WTC11 (cell line): ENCODE measurements around the gene OSBPL9. TPM values are rescaled to one million over a fixed set of nuclear protein-coding genes. Genes with fewer than 3 reads are reported as not detected.
A peak's percentile ranks its signal among the peaks of the same experiment; 100 is the strongest.

ENCODE experiments used
- ATAC-seq: fragments of 200-7000 bp; cut with Tn5 transposase; 2 replicates; pipeline ENCODE4 v1.10.0; 2021; ENCODE audit warnings: mild to moderate bottlenecking, moderate library complexity
- CTCF ChIA-PET: fragments of 300-600 bp; sonication (Branson Sonifier 250); formaldehyde crosslinking; loops from one replicate; lab custom pipeline; 2021; ENCODE audit warnings: antibody characterized with exemption; lab: Charles Lee
- POLR2A ChIA-PET: fragments of 350-600 bp; sonication (Branson Sonifier 250); formaldehyde crosslinking; loops from one replicate; lab custom pipeline; 2021; ENCODE audit warnings: antibody characterized with exemption; lab: Charles Lee
- DNase-seq: peaks from one replicate; pipeline ENCODE4 v3.0.0; 2021; ENCODE audit warnings: low spot score
- H3K27ac Mint-ChIP-seq: 2 replicates; pipeline ENCODE4 v1.8.0; 2021; ENCODE audit warnings: mixed read lengths
- H3K27me3 Mint-ChIP-seq: 2 replicates; pipeline ENCODE4 v1.8.0; 2021; ENCODE audit warnings: low read depth, mild to moderate bottlenecking, moderate library complexity, mixed read lengths
- H3K36me3 Mint-ChIP-seq: 2 replicates; pipeline ENCODE4 v1.8.0; 2021; ENCODE audit warnings: mixed read lengths
- H3K4me1 Mint-ChIP-seq: 2 replicates; pipeline ENCODE4 v1.8.0; 2022; ENCODE audit warnings: mixed read lengths
- H3K4me3 Mint-ChIP-seq: 2 replicates; pipeline ENCODE4 v1.8.0; 2021; ENCODE audit warnings: mild to moderate bottlenecking, moderate library complexity, mixed read lengths
- H3K9me3 Mint-ChIP-seq: 2 replicates; pipeline ENCODE4 v1.8.0; 2021; ENCODE audit warnings: mixed read lengths
- CREM ChIP-seq: sonication (generic); formaldehyde crosslinking; IDR thresholded peaks from 2 replicates; pipeline ENCODE4 v1.8.1; 2022; ENCODE audit warnings: mild to moderate bottlenecking, missing genetic modification reagents, moderate library complexity
- ETV6 ChIP-seq: sonication (generic); formaldehyde crosslinking; IDR thresholded peaks from 2 replicates; pipeline ENCODE4 v1.8.1; 2022; ENCODE audit warnings: mild to moderate bottlenecking, missing genetic modification reagents
- GABPB1 ChIP-seq: sonication (generic); formaldehyde crosslinking; IDR thresholded peaks from 2 replicates; pipeline ENCODE4 v1.8.1; 2023; ENCODE audit warnings: mild to moderate bottlenecking, missing genetic modification reagents
- IRF2 ChIP-seq: sonication (generic); formaldehyde crosslinking; IDR thresholded peaks from 2 replicates; pipeline ENCODE4 v1.8.0; 2022; ENCODE audit warnings: low read depth, missing genetic modification reagents, borderline replicate concordance
- NR2C2 ChIP-seq: sonication (generic); formaldehyde crosslinking; IDR thresholded peaks from 2 replicates; pipeline ENCODE4 v1.8.0; 2022; ENCODE audit warnings: mild to moderate bottlenecking, missing genetic modification reagents
- OVOL2 ChIP-seq: fragments of 250-450 bp; sonication (Bioruptor Pico); IDR thresholded peaks from 2 replicates; pipeline ENCODE4 v1.9.0; 2021; ENCODE audit warnings: mild to moderate bottlenecking, borderline replicate concordance
- PRRX2 ChIP-seq: fragments of 250-450 bp; sonication (Bioruptor Pico); IDR thresholded peaks from 2 replicates; pipeline ENCODE4 v1.8.0; 2021; ENCODE audit warnings: mild to moderate bottlenecking
- RELA ChIP-seq: sonication (generic); formaldehyde crosslinking; IDR thresholded peaks from 2 replicates; pipeline ENCODE4 v1.8.1; 2022; ENCODE audit warnings: missing genetic modification reagents, mild to moderate bottlenecking, borderline replicate concordance
- SMAD4 ChIP-seq: sonication (generic); formaldehyde crosslinking; IDR thresholded peaks from 2 replicates; pipeline ENCODE4 v1.8.0; 2022; ENCODE audit warnings: mild to moderate bottlenecking, missing genetic modification reagents
- SOX15 ChIP-seq: fragments of 250-450 bp; sonication (Bioruptor Pico); IDR thresholded peaks from 2 replicates; pipeline ENCODE4 v1.9.0; 2021; ENCODE audit warnings: mild to moderate bottlenecking
- USF2 ChIP-seq: sonication (generic); formaldehyde crosslinking; IDR thresholded peaks from 2 replicates; pipeline ENCODE4 v1.8.1; 2023; ENCODE audit warnings: mild to moderate bottlenecking, missing genetic modification reagents, moderate library complexity
- ZBTB21 ChIP-seq: sonication (generic); formaldehyde crosslinking; IDR thresholded peaks from 2 replicates; pipeline ENCODE4 v1.8.1; 2023; ENCODE audit warnings: mild to moderate bottlenecking, missing genetic modification reagents, borderline replicate concordance
- ZNF263 ChIP-seq: sonication (generic); formaldehyde crosslinking; IDR thresholded peaks from 2 replicates; pipeline ENCODE4 v1.8.1; 2022; ENCODE audit warnings: low read depth, mild to moderate bottlenecking, moderate library complexity, missing genetic modification reagents
- ZNF671 ChIP-seq: fragments of 250-450 bp; sonication (Bioruptor Pico); IDR thresholded peaks from 2 replicates; pipeline ENCODE4 v1.8.0; 2021; ENCODE audit warnings: mild to moderate bottlenecking
- total RNA-seq: library from RNA; stranded (reverse); gene quantifications from 3 replicates; pipeline ENCODE4 v1.2.3, GENCODE V29; 2021
- TF ChIP-seq, protein P1 (sequence below): sonication (generic); formaldehyde crosslinking; IDR thresholded peaks from 2 replicates; pipeline ENCODE4 v1.8.1; 2022; ENCODE audit warnings: low read depth, mild to moderate bottlenecking, moderate library complexity, missing genetic modification reagents, borderline replicate concordance
- TF ChIP-seq, protein P2 (sequence below): sonication (generic); formaldehyde crosslinking; conservative IDR thresholded peaks from 2 replicates; pipeline ENCODE4 v1.8.1; 2023; ENCODE audit warnings: mild to moderate bottlenecking, low read depth, missing genetic modification reagents, moderate library complexity
- TF ChIP-seq, protein P3 (sequence below): fragments of 250-450 bp; sonication (Bioruptor Pico); IDR thresholded peaks from 2 replicates; pipeline ENCODE4 v1.8.0; 2021; ENCODE audit warnings: mild to moderate bottlenecking

OSBPL9 gene
- total RNA-seq, 1 experiment from 2014 or later, result 55.6 TPM

- TF ChIP-seq, protein P1, sequence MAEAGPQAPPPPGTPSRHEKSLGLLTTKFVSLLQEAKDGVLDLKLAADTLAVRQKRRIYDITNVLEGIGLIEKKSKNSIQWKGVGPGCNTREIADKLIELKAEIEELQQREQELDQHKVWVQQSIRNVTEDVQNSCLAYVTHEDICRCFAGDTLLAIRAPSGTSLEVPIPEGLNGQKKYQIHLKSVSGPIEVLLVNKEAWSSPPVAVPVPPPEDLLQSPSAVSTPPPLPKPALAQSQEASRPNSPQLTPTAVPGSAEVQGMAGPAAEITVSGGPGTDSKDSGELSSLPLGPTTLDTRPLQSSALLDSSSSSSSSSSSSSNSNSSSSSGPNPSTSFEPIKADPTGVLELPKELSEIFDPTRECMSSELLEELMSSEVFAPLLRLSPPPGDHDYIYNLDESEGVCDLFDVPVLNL (CRISPR knock-in tag), result no peak
- TF ChIP-seq RELA (CRISPR knock-in tag), result no peak
- TF ChIP-seq, all 79 proteins: peak for 0
Observed at GRCh38 chr1:51621161-51621560, 4.3 kb downstream of the OSBPL9 start (continued).

DNA sequence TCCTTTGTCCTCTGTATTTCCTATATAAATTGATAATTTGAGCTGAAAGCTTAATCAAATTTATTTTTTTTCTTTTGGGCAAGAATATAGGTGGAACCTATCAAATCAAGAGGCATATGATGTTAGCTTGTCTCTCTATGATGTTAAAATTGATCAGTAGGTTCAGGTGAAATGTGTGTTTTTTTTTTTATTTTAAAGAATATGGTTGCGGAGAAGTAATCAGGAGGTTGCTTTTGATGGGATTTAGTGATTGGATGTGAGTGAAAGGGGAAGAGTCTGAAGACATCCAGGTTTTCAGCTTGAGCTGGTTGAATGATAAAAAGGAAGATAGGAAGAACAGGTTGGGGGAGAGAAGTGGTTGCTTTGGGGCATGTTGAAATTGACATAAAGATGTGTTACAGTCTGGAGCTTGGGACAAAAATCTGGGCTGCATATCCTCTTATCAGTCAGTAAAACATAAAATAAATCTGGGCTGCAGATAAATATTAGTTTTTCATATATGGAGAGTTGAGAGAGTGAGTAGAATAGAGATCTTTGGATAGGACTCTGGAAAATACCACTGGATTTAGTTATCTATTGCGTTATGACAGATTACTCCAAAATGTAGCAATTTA is 5.1 kb downstream of the OSBPL9 start:
- no peaks in the 10 kb centered on the region for H3K27me3 Mint-ChIP-seq

DNA sequence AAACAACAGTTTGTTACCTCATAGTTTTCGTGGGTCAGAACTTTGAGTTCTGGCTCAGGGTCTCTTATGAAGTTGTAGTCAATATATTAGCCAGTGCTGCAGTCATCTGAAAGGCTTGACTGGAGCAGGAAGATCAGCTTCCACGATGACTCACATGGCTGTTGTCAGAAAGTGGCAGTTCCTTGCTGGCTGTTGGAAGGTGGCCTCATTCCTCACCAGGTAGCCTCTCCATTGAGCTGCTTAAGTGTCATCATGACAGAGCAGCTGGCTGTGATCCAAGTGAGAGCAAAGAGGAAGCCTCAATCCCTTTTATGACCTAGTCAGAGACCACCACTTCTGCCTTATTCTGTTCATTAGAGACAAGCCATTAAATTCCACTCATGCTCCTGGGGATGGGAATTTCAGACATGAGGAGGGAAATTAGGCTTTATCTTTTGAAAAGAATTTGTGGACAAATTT is 5.6 kb downstream of the OSBPL9 start:
- DNase-seq, result no peak

More for the DNA sequence above, 5.1 kb downstream of the OSBPL9 start:
- CTCF ChIA-PET, result interaction anchor here (2.1 kb wide), 1 partner anchor 147 kb away, joined by 8 read pairs; no protein-coding TSS in a partner anchor
- Mint-ChIP-seq H3K36me3 (no peaks in the 10 kb centered on the region), H3K27ac (no peak overlapping the region), H3K9me3 (no peaks in the 10 kb centered on the region), H3K4me1 (peaks cover 15% of the 10 kb centered on the region), H3K4me3 (no peak overlapping the region)
- ATAC-seq (no peak), DNase-seq (no peak)
- POLR2A ChIA-PET, result no interaction called here
- no peak for TF ChIP-seq USF2 (CRISPR knock-in tag)
- TF ChIP-seq OVOL2 (CRISPR knock-in tag), result no peak
- TF ChIP-seq SMAD4 (CRISPR knock-in tag), result no peak
- no peak for TF ChIP-seq CREM (CRISPR knock-in tag)
- TF ChIP-seq ZNF671, result no peak
- no peak for TF ChIP-seq ZNF263
- no peak for TF ChIP-seq PRRX2 (CRISPR knock-in tag)
- no peak for TF ChIP-seq GABPB1 (CRISPR knock-in tag)
- TF ChIP-seq, protein P2, sequence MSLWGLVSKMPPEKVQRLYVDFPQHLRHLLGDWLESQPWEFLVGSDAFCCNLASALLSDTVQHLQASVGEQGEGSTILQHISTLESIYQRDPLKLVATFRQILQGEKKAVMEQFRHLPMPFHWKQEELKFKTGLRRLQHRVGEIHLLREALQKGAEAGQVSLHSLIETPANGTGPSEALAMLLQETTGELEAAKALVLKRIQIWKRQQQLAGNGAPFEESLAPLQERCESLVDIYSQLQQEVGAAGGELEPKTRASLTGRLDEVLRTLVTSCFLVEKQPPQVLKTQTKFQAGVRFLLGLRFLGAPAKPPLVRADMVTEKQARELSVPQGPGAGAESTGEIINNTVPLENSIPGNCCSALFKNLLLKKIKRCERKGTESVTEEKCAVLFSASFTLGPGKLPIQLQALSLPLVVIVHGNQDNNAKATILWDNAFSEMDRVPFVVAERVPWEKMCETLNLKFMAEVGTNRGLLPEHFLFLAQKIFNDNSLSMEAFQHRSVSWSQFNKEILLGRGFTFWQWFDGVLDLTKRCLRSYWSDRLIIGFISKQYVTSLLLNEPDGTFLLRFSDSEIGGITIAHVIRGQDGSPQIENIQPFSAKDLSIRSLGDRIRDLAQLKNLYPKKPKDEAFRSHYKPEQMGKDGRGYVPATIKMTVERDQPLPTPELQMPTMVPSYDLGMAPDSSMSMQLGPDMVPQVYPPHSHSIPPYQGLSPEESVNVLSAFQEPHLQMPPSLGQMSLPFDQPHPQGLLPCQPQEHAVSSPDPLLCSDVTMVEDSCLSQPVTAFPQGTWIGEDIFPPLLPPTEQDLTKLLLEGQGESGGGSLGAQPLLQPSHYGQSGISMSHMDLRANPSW (CRISPR knock-in tag), result no peak
- TF ChIP-seq SOX15 (CRISPR knock-in tag), result no peak
- no peak for TF ChIP-seq ZBTB21 (CRISPR knock-in tag)
- no peak for TF ChIP-seq NR2C2 (CRISPR knock-in tag)
- TF ChIP-seq IRF2, result no peak
- TF ChIP-seq, protein P3, sequence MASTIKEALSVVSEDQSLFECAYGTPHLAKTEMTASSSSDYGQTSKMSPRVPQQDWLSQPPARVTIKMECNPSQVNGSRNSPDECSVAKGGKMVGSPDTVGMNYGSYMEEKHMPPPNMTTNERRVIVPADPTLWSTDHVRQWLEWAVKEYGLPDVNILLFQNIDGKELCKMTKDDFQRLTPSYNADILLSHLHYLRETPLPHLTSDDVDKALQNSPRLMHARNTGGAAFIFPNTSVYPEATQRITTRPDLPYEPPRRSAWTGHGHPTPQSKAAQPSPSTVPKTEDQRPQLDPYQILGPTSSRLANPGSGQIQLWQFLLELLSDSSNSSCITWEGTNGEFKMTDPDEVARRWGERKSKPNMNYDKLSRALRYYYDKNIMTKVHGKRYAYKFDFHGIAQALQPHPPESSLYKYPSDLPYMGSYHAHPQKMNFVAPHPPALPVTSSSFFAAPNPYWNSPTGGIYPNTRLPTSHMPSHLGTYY (CRISPR knock-in tag), result no peak

More for the DNA sequence above, 5.6 kb downstream of the OSBPL9 start:
- Mint-ChIP-seq H3K4me1 (peaks cover 15% of the 10 kb centered on the region), H3K4me3 (no peak overlapping the region), H3K27me3 (no peaks in the 10 kb centered on the region), H3K9me3 (no peaks in the 10 kb centered on the region), H3K27ac (peak overlapping the region; percentile 14; the same call in 1 of the 2 replicates), H3K36me3 (no peaks in the 10 kb centered on the region)
- POLR2A ChIA-PET, result no interaction called here
- CTCF ChIA-PET, result interaction anchor here (2.1 kb wide), 1 partner anchor 146 kb away, joined by 8 read pairs; no protein-coding TSS in a partner anchor
- ATAC-seq, result peak; percentile 64
- no peak for TF ChIP-seq ETV6 (CRISPR knock-in tag)
